HCT116 (cell line): Measurements from ENCODE around the gene ARVCF. TPM values are rescaled to one million over a fixed set of nuclear protein-coding genes. Genes with fewer than 3 reads are reported as not detected.

Experiments
- ATAC-seq: fragments of 200-7000 bp; cut with Tn5 transposase; 2 replicates; pipeline ENCODE4 v1.9.1; 2020; ENCODE audit warnings: mild to moderate bottlenecking, moderate library complexity
- BruUV-seq: library from RNA; stranded (reverse); fragments of 400-500 nt; replicated peaks from 2 replicates; lab custom pipeline; 2021; lab: Mats Ljungman, UMichigan
- CTCF ChIA-PET: fragments of 300-600 bp; sonication (Branson Sonifier 250); formaldehyde crosslinking; loops from one replicate; lab custom pipeline; 2021; ENCODE audit warnings: antibody characterized with exemption; lab: Charles Lee
- POLR2A ChIA-PET: fragments of 300-600, 350-600 bp; sonication (Branson Sonifier 250); formaldehyde crosslinking; loops from one replicate; lab custom pipeline; 2021; ENCODE audit warnings: antibody characterized with exemption; lab: Charles Lee
- RAD21 ChIA-PET, 2 experiments: fragments of 300-600 bp; sonication (Branson Sonifier 250); formaldehyde crosslinking; loops; one replicate each; lab custom pipeline; 2023; ENCODE audit warnings: low total read pairs in 2 of 2; ENCODE audit not compliant: uncharacterized antibody in 2 of 2, unreplicated experiment in 2 of 2, low non-redundant PET in 1 of 2; lab: Charles Lee
- DNase-seq: peaks from one replicate; pipeline ENCODE4 v3.0.0-alpha.2; 2010; ENCODE audit warnings: low read depth, low spot score
- H2AFZ ChIP-seq: fragments of 200-600 bp; shearing (Covaris generic), sonication (generic); 2 replicates; pipeline ENCODE4 v1.6.1; 2017; ENCODE audit warnings: low read depth, mixed run types, mixed read lengths, antibody characterized with exemption, low read length; ENCODE audit not compliant: poor library complexity, severe bottlenecking
- H3K27ac ChIP-seq: 2 replicates; pipeline ENCODE4 v1.5.1; 2012; ENCODE audit warnings: low read depth, low read length
- H3K27me3 ChIP-seq: fragments of 200-600 bp; sonication (generic); 2 replicates; pipeline ENCODE4 v1.6.1; 2016; ENCODE audit warnings: mixed run types, low read length, mixed read lengths; ENCODE audit not compliant: insufficient read depth
- H3K36me3 ChIP-seq, 2 experiments: fragments of 200-500 bp in 1 of 2; fragments of 200-600 bp in 1 of 2; sonication (Bioruptor generic) in 1 of 2; sonication (generic) in 1 of 2; 2 replicates each; pipeline versions ENCODE4 v1.5.1 to v1.6.1; 2014 to 2016; ENCODE audit warnings: low read length in 2 of 2, inconsistent platforms in 1 of 2, mixed read lengths in 1 of 2, mixed run types in 1 of 2; ENCODE audit not compliant: insufficient read depth in 2 of 2, control insufficient read depth in 1 of 2
- H3K4me1 ChIP-seq, 2 experiments: fragments of 200-600 bp in 1 of 2; sonication (generic) in 1 of 2; 2 replicates each; pipeline versions ENCODE4 v1.5.1 to v1.6.1; 2012 to 2017; ENCODE audit warnings: low read length in 2 of 2, inconsistent platforms in 1 of 2, mild to moderate bottlenecking in 1 of 2, mixed read lengths in 1 of 2, mixed run types in 1 of 2, moderate library complexity in 1 of 2; ENCODE audit not compliant: insufficient read depth in 2 of 2, control insufficient read depth in 1 of 2
- H3K4me2 ChIP-seq: fragments of 200-600 bp; sonication (generic); 2 replicates; pipeline ENCODE4 v1.6.1; 2017; ENCODE audit warnings: mixed run types, low read length, mixed read lengths
- H3K4me3 ChIP-seq, 2 experiments: fragments of 200-600 bp in 1 of 2; sonication (generic) in 1 of 2; replicated peaks in 1 of 2; 2 replicates each; pipeline ENCODE4 v1.5.1; 2011 to 2016; ENCODE audit warnings: low read length in 2 of 2, control low read depth in 1 of 2, low read depth in 1 of 2, mild to moderate bottlenecking in 1 of 2, mixed read lengths in 1 of 2, mixed run types in 1 of 2
- H3K79me2 ChIP-seq: fragments of 200-600 bp; sonication (generic); 2 replicates; pipeline ENCODE4 v1.6.1; 2017; ENCODE audit warnings: mild to moderate bottlenecking, mixed run types, low read length, moderate library complexity, mixed read lengths; ENCODE audit not compliant: insufficient read depth
- H3K9ac ChIP-seq: fragments of 200-600 bp; sonication (generic); 2 replicates; pipeline ENCODE4 v1.6.1; 2016; ENCODE audit warnings: low read length, mixed read lengths
- H3K9me2 ChIP-seq: fragments of 200-600 bp; sonication (generic), shearing (Covaris generic); 2 replicates; pipeline ENCODE4 v1.6.1; 2017; ENCODE audit warnings: mixed run types, mild to moderate bottlenecking, moderate library complexity; ENCODE audit not compliant: insufficient read depth
- H3K9me3 ChIP-seq, 2 experiments: fragments of 200-500 bp in 1 of 2; fragments of 200-600 bp in 1 of 2; sonication (Bioruptor generic) in 1 of 2; sonication (generic) in 1 of 2; 2 replicates each; pipeline ENCODE4 v1.6.1; 2014 to 2017; ENCODE audit warnings: low read length in 2 of 2, mixed read lengths in 2 of 2, inconsistent platforms in 1 of 2, low read depth in 1 of 2, mild to moderate bottlenecking in 1 of 2, mixed run types in 1 of 2, moderate library complexity in 1 of 2; ENCODE audit not compliant: control insufficient read depth in 1 of 2, insufficient read depth in 1 of 2
- H4K20me1 ChIP-seq: fragments of 200-600 bp; sonication (generic), shearing (Covaris generic); 2 replicates; pipeline ENCODE4 v1.6.1; 2017; ENCODE audit warnings: mixed run types, mild to moderate bottlenecking, moderate library complexity; ENCODE audit not compliant: insufficient read depth
- CEBPB ChIP-seq: IDR thresholded peaks from 2 replicates; pipeline ENCODE4 v1.6.1; 2012; ENCODE audit warnings: low read depth
- ELF1 ChIP-seq: IDR thresholded peaks from 2 replicates; pipeline ENCODE4 v1.6.1; 2012; ENCODE audit warnings: low read depth, borderline replicate concordance
- EZH2 ChIP-seq: fragments of 200-600 bp; sonication (generic); IDR thresholded peaks from 2 replicates; pipeline ENCODE4 v1.6.1; 2017; ENCODE audit warnings: antibody characterized with exemption, mixed run types
- JUND ChIP-seq: IDR thresholded peaks from 2 replicates; pipeline ENCODE4 v1.6.1; 2012
- POLR2A ChIP-seq: IDR thresholded peaks from 2 replicates; pipeline ENCODE4 v1.7.0; 2011; ENCODE audit warnings: borderline replicate concordance; ENCODE audit not compliant: insufficient read depth, insufficient read length; ENCODE audit errors: extremely low read depth
- POLR2AphosphoS5 ChIP-seq: IDR thresholded peaks from 2 replicates; pipeline ENCODE4 v1.6.1; 2011; ENCODE audit warnings: mild to moderate bottlenecking, low read depth, low read length, moderate library complexity
- TCF7L2 ChIP-seq: IDR thresholded peaks from 2 replicates; pipeline ENCODE4 v1.7.0; 2011; ENCODE audit warnings: borderline replicate concordance, inconsistent platforms; ENCODE audit not compliant: insufficient read depth, insufficient read length; ENCODE audit errors: extremely low read depth
- ZFX ChIP-seq: fragments of 450-650 bp; IDR thresholded peaks from 2 replicates; pipeline ENCODE4 v1.6.1; 2017
- ZNF274 ChIP-seq: fragments of 200-500 bp; sonication (Bioruptor generic); IDR thresholded peaks from 2 replicates; pipeline ENCODE4 v1.6.1; 2014; ENCODE audit warnings: mild to moderate bottlenecking, low read depth, low read length, inconsistent platforms
- intact Hi-C: fragments of 100-400 bp; cut with micrococcal nuclease; formaldehyde crosslinking; loops from 2 replicates; pipeline ENCODE4 v1.10.0; 2022
- total RNA-seq: library from RNA; stranded (reverse); gene quantifications from one replicate; pipeline ENCODE4 v1.2.1, GENCODE V29; 2021; ENCODE audit not compliant: unreplicated experiment
- TF ChIP-seq, protein P1 (sequence below): IDR thresholded peaks from 2 replicates; pipeline ENCODE4 v1.6.1; 2012
- TF ChIP-seq, protein P2 (sequence below): IDR thresholded peaks from 2 replicates; pipeline ENCODE4 v1.6.1; 2012
- TF ChIP-seq, protein P3 (sequence below), 3 experiments: fragments of 200-600 bp in 1 of 3; sonication (generic) in 1 of 3; IDR thresholded peaks in 2 of 3; conservative IDR thresholded peaks in 1 of 3; 2 replicates each; pipeline ENCODE4 v1.5.1; 2012 to 2017; ENCODE audit warnings: low read depth in 2 of 3, low read length in 2 of 3, antibody characterized with exemption in 1 of 3, borderline replicate concordance in 1 of 3, control low read depth in 1 of 3, mild to moderate bottlenecking in 1 of 3, mixed read lengths in 1 of 3, mixed run types in 1 of 3, moderate library complexity in 1 of 3; ENCODE audit not compliant: insufficient read depth in 1 of 3
- TF ChIP-seq, protein P4 (sequence below): IDR thresholded peaks from 2 replicates; pipeline ENCODE4 v1.6.1; 2011; ENCODE audit warnings: mild to moderate bottlenecking, low read length, moderate library complexity; ENCODE audit not compliant: insufficient replicate concordance; ENCODE audit errors: extremely low read depth

Gene ARVCF
- total RNA-seq, 1 experiment from 2014 or later, result 42.8 TPM

DNA sequence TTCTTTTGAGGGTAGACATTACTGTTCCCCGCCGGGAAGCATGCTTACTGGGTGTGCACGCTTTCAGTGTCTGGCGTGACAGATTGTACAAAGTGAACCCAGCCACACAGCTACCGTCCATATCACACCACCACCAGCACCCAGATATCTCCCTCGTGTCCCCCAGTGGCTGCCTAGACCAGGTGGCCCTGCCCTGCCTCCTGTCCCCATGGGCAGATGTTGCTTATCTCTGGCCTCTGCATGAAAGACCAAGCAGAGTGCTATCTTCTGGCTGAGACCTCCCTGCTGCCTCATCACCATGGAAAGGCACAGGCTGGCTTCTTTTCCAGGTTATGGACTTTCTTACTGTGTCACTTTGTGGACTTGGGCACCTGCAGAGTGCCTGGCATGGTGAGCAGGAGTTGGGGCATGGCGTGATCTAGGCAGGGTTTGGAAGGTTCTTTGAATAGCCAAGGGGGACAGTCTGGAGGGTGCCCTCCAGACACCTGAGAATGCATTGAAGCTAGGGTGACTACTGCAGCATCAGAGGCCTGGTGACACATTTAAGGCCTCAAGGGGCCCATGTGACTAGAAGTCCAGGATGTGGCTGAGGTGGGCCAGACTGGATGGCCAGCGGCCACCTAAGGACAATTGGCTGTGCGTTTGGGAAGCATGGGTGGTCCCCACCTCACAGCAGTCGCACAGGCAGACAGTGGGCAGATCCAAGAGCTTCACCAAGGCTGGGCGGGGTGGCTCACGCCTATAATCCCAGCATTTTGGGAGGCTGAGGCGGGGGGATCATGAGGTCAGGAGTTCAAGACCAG, 9.0 kb upstream of the ARVCF start:
- Histone ChIP-seq H3K36me3 (no peaks in the 10 kb centered on the region), H3K27me3 (no peaks in the 10 kb centered on the region), H2AFZ (no peak overlapping the region), H3K4me3 (no peak overlapping the region), H3K27ac (no peak overlapping the region), H3K79me2 (peaks cover 29% of the 10 kb centered on the region), H3K9ac (no peak overlapping the region), H3K9me2 (no peaks in the 10 kb centered on the region), H3K4me1 (peaks cover 0 to 12% of the 10 kb centered on the region in 2 experiments; a peak in 3 of 4 replicates), H3K4me2 (no peak overlapping the region), H4K20me1 (no peaks in the 10 kb centered on the region), H3K9me3 (no peaks in the 10 kb centered on the region)
- no TSS peak for BruUV-seq
- ChIA-PET RAD21 (no interaction called here), POLR2A (no interaction called here), CTCF (no interaction called here)
- intact Hi-C loops, result no loop called here
- ATAC-seq, result no peak
- no peak for DNase-seq
- TF ChIP-seq, protein P1, sequence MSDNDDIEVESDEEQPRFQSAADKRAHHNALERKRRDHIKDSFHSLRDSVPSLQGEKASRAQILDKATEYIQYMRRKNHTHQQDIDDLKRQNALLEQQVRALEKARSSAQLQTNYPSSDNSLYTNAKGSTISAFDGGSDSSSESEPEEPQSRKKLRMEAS, result no peak
- no peak for TF ChIP-seq ZFX
- TF ChIP-seq, protein P2, sequence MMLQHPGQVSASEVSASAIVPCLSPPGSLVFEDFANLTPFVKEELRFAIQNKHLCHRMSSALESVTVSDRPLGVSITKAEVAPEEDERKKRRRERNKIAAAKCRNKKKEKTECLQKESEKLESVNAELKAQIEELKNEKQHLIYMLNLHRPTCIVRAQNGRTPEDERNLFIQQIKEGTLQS, result no peak
- TF ChIP-seq EZH2, result no peak
- TF ChIP-seq, all 23 proteins: peak for 0

DNA sequence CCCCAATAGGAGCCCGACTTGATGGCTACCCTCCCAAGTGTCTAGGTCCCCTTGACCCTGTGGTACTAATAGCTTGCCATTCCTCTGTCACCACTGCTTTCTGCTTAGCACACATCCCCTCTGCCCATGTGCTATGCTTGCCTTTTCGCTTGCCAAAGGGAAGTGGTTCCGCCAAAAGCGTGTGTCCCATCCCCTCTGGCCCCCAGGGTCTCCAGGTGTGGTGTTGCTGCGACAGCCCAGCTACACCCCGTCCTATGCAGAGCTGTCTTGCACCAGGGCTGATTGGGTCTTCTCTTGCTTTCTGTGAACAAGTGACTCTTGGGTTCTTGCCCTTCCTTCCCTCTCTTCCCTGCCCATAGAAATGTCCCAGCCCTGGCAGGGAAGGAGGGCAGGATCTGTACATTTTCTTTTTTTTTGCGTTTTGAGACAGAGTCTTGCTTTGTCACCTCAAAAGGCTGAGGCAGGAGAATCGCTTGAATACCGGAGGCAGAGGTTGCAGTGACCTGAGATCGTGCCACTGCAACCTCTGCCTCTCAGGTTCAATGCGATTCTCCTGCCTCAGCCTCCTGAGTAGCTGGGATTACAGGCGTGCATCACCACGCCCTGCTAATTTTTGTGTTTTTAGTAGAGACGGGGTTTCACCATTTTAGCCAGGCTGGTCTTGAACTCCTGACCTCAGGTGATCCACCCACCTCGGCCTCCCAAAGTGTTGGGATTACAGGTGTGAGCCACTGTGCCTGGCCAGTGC, 8.2 kb upstream of the ARVCF start:
- Histone ChIP-seq H3K9me3 (no peaks in the 10 kb centered on the region), H3K36me3 (no peaks in the 10 kb centered on the region), H3K4me2 (no peak overlapping the region), H3K27ac (no peak overlapping the region), H3K4me3 (no peak overlapping the region), H3K9me2 (no peaks in the 10 kb centered on the region), H3K9ac (no peak overlapping the region), H3K27me3 (no peaks in the 10 kb centered on the region), H4K20me1 (no peaks in the 10 kb centered on the region), H3K4me1 (peaks cover 3 to 19% of the 10 kb centered on the region in 2 experiments; a peak in 3 of 4 replicates), H3K79me2 (peaks cover 29% of the 10 kb centered on the region), H2AFZ (no peak overlapping the region)
- ChIA-PET RAD21 (no interaction called here), POLR2A (no interaction called here), CTCF (no interaction called here)
- DNase-seq, result no peak
- no peak for ATAC-seq
- no TSS peak for BruUV-seq
- intact Hi-C loops, result no loop called here
- TF ChIP-seq ZFX (no peak), TCF7L2 (no peak), ZNF274 (no peak), CEBPB (no peak), POLR2AphosphoS5 (no peak), ELF1 (no peak), JUND (no peak), POLR2A (no peak)
- TF ChIP-seq, protein P2, result no peak
- TF ChIP-seq, protein P3, sequence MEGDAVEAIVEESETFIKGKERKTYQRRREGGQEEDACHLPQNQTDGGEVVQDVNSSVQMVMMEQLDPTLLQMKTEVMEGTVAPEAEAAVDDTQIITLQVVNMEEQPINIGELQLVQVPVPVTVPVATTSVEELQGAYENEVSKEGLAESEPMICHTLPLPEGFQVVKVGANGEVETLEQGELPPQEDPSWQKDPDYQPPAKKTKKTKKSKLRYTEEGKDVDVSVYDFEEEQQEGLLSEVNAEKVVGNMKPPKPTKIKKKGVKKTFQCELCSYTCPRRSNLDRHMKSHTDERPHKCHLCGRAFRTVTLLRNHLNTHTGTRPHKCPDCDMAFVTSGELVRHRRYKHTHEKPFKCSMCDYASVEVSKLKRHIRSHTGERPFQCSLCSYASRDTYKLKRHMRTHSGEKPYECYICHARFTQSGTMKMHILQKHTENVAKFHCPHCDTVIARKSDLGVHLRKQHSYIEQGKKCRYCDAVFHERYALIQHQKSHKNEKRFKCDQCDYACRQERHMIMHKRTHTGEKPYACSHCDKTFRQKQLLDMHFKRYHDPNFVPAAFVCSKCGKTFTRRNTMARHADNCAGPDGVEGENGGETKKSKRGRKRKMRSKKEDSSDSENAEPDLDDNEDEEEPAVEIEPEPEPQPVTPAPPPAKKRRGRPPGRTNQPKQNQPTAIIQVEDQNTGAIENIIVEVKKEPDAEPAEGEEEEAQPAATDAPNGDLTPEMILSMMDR (IDR thresholded peaks at IDR 0.05 in 2 of 3, conservative IDR thresholded peaks at IDR 0.05 in 1 of 3; ENCODE audit: borderline replicate concordance in 1 of 3, insufficient read depth in 1 of 3, low read depth in 2 of 3, low read length in 2 of 3), result no peak
- TF ChIP-seq, protein P4, sequence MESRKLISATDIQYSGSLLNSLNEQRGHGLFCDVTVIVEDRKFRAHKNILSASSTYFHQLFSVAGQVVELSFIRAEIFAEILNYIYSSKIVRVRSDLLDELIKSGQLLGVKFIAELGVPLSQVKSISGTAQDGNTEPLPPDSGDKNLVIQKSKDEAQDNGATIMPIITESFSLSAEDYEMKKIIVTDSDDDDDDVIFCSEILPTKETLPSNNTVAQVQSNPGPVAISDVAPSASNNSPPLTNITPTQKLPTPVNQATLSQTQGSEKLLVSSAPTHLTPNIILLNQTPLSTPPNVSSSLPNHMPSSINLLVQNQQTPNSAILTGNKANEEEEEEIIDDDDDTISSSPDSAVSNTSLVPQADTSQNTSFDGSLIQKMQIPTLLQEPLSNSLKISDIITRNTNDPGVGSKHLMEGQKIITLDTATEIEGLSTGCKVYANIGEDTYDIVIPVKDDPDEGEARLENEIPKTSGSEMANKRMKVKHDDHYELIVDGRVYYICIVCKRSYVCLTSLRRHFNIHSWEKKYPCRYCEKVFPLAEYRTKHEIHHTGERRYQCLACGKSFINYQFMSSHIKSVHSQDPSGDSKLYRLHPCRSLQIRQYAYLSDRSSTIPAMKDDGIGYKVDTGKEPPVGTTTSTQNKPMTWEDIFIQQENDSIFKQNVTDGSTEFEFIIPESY, result no peak
